Non-pigmented ciliary epithelial cell (primary cell): ENCODE results near the gene ADGRE1.

Experiments
- DNase-seq: peaks from one replicate; pipeline ENCODE4 v3.0.0-alpha.2; 2010; ENCODE audit warnings: low read depth

The ADGRE1 gene

GRCh38 chr19:6958791-6959190 is 71.4 kb downstream of the ADGRE1 start:
- no peak for DNase-seq

GRCh38 chr19:6963244-6963852 is 76.0 kb downstream of the ADGRE1 start:
- no peak for DNase-seq

- DNase-seq, result no peak
These were observed 76.6 kb downstream of the ADGRE1 start for GRCh38 chr19:6963937-6964336.

- no peak for DNase-seq
These were observed 80.6 kb downstream of the ADGRE1 start for GRCh38 chr19:6967967-6968366.

GRCh38 chr19:6969490-6969889 is 82.1 kb downstream of the ADGRE1 start:
- DNase-seq, result no peak

GRCh38 chr19:6970021-6970420 is 82.6 kb downstream of the ADGRE1 start:
- no peak for DNase-seq

GRCh38 chr19:6970443-6970842 is 83.1 kb downstream of the ADGRE1 start:
- no peak for DNase-seq

- no peak for DNase-seq
These were observed 84.0 kb downstream of the ADGRE1 start for GRCh38 chr19:6971366-6971765.

- no peak for DNase-seq
These were observed 88.8 kb downstream of the ADGRE1 start for GRCh38 chr19:6976197-6976596.

- no peak for DNase-seq
These were observed 92.0 kb downstream of the ADGRE1 start for GRCh38 chr19:6979399-6979798.

GRCh38 chr19:6983448-6983847 is 96.1 kb downstream of the ADGRE1 start:
- DNase-seq, result no peak

GRCh38 chr19:6987850-6988249 is 100.5 kb downstream of the ADGRE1 start:
- DNase-seq, result no peak

GRCh38 chr19:6988257-6988656 is 100.9 kb downstream of the ADGRE1 start:
- DNase-seq, result no peak
